ENCODE data around the gene TRIM31. TPM values are rescaled to one million over a fixed set of nuclear protein-coding genes. Genes with fewer than 3 reads are reported as not detected.

The TRIM31 gene
- polyA plus RNA-seq, 1 experiment: not detected

GRCh38 chr6:30152016-30152673 is 39.3 kb upstream of the TRIM31 start:
- no peak for TF ChIP-seq CTCF (IDR thresholded peaks at IDR 0.05; ENCODE audit: insufficient read depth, low read depth, low read length)
- Histone ChIP-seq H3K36me3 (ENCODE audit: control insufficient read depth, insufficient read depth, low read length) (no peaks in the 10 kb centered on the region), H3K27me3 (ENCODE audit: control insufficient read depth, insufficient read depth, low read length) (no peaks in the 10 kb centered on the region; the same call in 1 of the 2 replicates), H3K4me3 (ENCODE audit: low read depth, low read length) (no peak overlapping the region)
- POLR2A ChIA-PET: no interaction called here
- DNase-seq (ENCODE audit: low read depth): no peak
- CTCF ChIA-PET: interaction anchor here (2.0 to 5.6 kb wide), 2 partner anchors 21 to 49 kb away, joined by 10 to 39 read pairs; no protein-coding TSS in a partner anchor

- no peak for DNase-seq (ENCODE audit: low read depth)
- Histone ChIP-seq H3K4me3 (ENCODE audit: low read depth, low read length) (no peak overlapping the region), H3K27me3 (ENCODE audit: control insufficient read depth, insufficient read depth, low read length) (no peaks in the 10 kb centered on the region; the same call in 1 of the 2 replicates), H3K36me3 (ENCODE audit: control insufficient read depth, insufficient read depth, low read length) (no peaks in the 10 kb centered on the region)
- ChIA-PET CTCF (interaction anchor here (0.7 to 5.6 kb wide), 3 partner anchors 19 to 48 kb away, joined by 3 to 39 read pairs (median 10); no protein-coding TSS in a partner anchor), POLR2A (no interaction called here)
- no peak for TF ChIP-seq CTCF (IDR thresholded peaks at IDR 0.05; ENCODE audit: insufficient read depth, low read depth, low read length)
These were observed 38.7 kb upstream of the TRIM31 start for GRCh38 chr6:30151580-30151979.

GRCh38 chr6:30150671-30151395 is 37.9 kb upstream of the TRIM31 start:
- DNase-seq (ENCODE audit: low read depth): no peak
- ChIA-PET CTCF (interaction anchor here (0.7 to 5.6 kb wide), 4 partner anchors 20 to 47 kb away, joined by 3 to 39 read pairs (median 7); no protein-coding TSS in a partner anchor), POLR2A (no interaction called here)
- no peak for TF ChIP-seq CTCF (IDR thresholded peaks at IDR 0.05; ENCODE audit: insufficient read depth, low read depth, low read length)
- H3K27me3 ChIP-seq (ENCODE audit: control insufficient read depth, insufficient read depth, low read length): no peaks in the 10 kb centered on the region; the same call in none of the 2 replicates
- H3K4me3 ChIP-seq (ENCODE audit: low read depth, low read length): no peak overlapping the region
- H3K36me3 ChIP-seq (ENCODE audit: control insufficient read depth, insufficient read depth, low read length): no peaks in the 10 kb centered on the region

- Histone ChIP-seq H3K36me3 (ENCODE audit: control insufficient read depth, insufficient read depth, low read length) (no peaks in the 10 kb centered on the region), H3K4me3 (ENCODE audit: low read depth, low read length) (no peak overlapping the region), H3K27me3 (ENCODE audit: control insufficient read depth, insufficient read depth, low read length) (no peaks in the 10 kb centered on the region; the same call in none of the 2 replicates)
- DNase-seq (ENCODE audit: low read depth): no peak
- ChIA-PET POLR2A (no interaction called here), CTCF (interaction anchor here (0.9 kb wide), 1 partner anchor 19 kb away, joined by 4 read pairs; no protein-coding TSS in a partner anchor)
- TF ChIP-seq CTCF (IDR thresholded peaks at IDR 0.05; ENCODE audit: insufficient read depth, low read depth, low read length): no peak
These were observed 37.1 kb upstream of the TRIM31 start for GRCh38 chr6:30149858-30150550.

- POLR2A ChIA-PET: no interaction called here
- H3K36me3 ChIP-seq (ENCODE audit: control insufficient read depth, insufficient read depth, low read length): no peaks in the 10 kb centered on the region
- H3K4me3 ChIP-seq (ENCODE audit: low read depth, low read length): no peak overlapping the region
- no peak for TF ChIP-seq CTCF (IDR thresholded peaks at IDR 0.05; ENCODE audit: insufficient read depth, low read depth, low read length)
- peaks cover 5% of the 10 kb centered on the region for H3K27me3 ChIP-seq (ENCODE audit: control insufficient read depth, insufficient read depth, low read length)
- no peak for DNase-seq (ENCODE audit: low read depth)
- CTCF ChIA-PET: interaction anchor here (2.8 kb wide), 1 partner anchor 18 kb away, joined by 15 read pairs; no protein-coding TSS in a partner anchor
These were observed 36.3 kb upstream of the TRIM31 start for GRCh38 chr6:30149234-30149633.

Data from BJ (cell line).